Skeletal muscle tissue (tissue), 4 donors: Measurements from ENCODE around the gene NCAPD3. TPM values are rescaled to one million over a fixed set of nuclear protein-coding genes. Genes with fewer than 3 reads are reported as not detected.
"Not testable (repeated sequence)": the region's sequence is repeated elsewhere in the genome, so short reads cannot be mapped to it uniquely, and the experiment has no call there.

Source experiments
- H3K27ac ChIP-seq: one replicate; pipeline ENCODE4 v1.7.0; 2013; ENCODE audit warnings: mild to moderate bottlenecking, low read depth, low read length, inconsistent platforms
- H3K27me3 ChIP-seq, 3 donors: one replicate each; pipeline ENCODE4 v1.7.0; 2013; ENCODE audit warnings: low read length in 3 of 3; ENCODE audit not compliant: control insufficient read depth in 3 of 3, insufficient read depth in 3 of 3
- H3K36me3 ChIP-seq, 3 donors: one replicate each; pipeline ENCODE4 v1.7.0; 2013; ENCODE audit warnings: low read length in 3 of 3; ENCODE audit not compliant: control insufficient read depth in 3 of 3, insufficient read depth in 3 of 3
- H3K4me1 ChIP-seq, 3 donors: one replicate each; pipeline ENCODE4 v1.7.0; 2013; ENCODE audit warnings: low read length in 3 of 3, mild to moderate bottlenecking in 3 of 3; ENCODE audit not compliant: control insufficient read depth in 3 of 3, insufficient read depth in 3 of 3
- H3K4me3 ChIP-seq, 3 donors: one replicate each; pipeline ENCODE4 v1.7.0; 2013; ENCODE audit warnings: low read length in 3 of 3
- H3K9ac ChIP-seq, 3 donors: one replicate each; pipeline ENCODE4 v1.7.0; 2013; ENCODE audit warnings: low read length in 3 of 3, mild to moderate bottlenecking in 3 of 3, moderate library complexity in 2 of 3, low read depth in 1 of 3
- H3K9me3 ChIP-seq, 3 donors: one replicate each; pipeline ENCODE4 v1.7.0; 2013; ENCODE audit warnings: low read length in 3 of 3; ENCODE audit not compliant: control insufficient read depth in 3 of 3
- total RNA-seq: library from RNA; depleted of rRNA; stranded (reverse); fragments of >200 nt; gene quantifications from one replicate; pipeline ENCODE4 v1.2.3, GENCODE V29; 2014
- donor health status: Osteomylitis.

The NCAPD3 gene
- total RNA-seq, 1 donor from 2014 or later = 11.0 TPM

DNA sequence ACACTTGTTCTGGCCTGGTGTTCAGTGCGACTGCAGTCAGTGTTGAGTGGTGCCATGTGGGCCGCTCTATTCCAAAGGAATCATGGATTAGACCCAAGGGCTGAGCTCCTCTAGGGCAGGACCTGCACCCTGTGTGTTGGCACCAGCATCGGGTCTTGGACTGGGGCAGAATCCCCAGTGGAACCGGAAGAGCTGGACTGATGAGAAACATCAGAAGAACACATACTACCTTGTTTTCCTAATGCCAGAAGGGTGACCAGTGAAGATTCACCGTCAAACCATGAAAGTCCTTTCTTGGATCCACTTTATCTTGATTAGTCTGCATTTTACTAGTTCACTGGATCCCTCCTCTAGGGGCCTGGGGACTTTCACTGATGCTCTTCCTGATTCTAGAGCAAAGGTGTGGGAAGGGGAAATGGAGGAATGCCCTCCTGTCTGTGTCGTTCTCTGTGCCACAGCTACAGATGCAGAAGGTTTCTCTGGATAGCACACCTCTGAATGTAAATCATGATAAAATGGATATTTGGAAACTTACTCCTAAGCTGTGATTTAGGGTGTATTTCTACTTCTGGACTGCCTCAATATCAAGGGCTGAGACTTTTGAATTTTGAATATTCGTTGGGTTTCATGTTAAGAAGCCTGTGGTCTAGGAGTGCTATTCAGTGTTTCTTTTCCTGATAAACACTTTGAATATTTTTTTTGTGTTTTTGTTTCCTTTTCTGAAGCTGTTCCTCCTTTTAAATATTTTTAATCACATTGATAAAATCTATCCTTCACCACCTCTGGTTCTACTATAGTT, 41.4 kb upstream of the NCAPD3 start:
- Histone ChIP-seq H3K4me3 (no peak overlapping the region), H3K4me1 (peaks cover 0 to 2% (median 0%) of the 10 kb centered on the region in 3 donors), H3K9ac (no peak overlapping the region), H3K27me3 (peaks cover 2 to 7% (median 5%) of the 10 kb centered on the region in 3 donors), H3K27ac (no peak overlapping the region), H3K9me3 (no peaks in the 10 kb centered on the region), H3K36me3 (peaks cover 32 to 42% (median 40%) of the 10 kb centered on the region in 3 donors)

DNA sequence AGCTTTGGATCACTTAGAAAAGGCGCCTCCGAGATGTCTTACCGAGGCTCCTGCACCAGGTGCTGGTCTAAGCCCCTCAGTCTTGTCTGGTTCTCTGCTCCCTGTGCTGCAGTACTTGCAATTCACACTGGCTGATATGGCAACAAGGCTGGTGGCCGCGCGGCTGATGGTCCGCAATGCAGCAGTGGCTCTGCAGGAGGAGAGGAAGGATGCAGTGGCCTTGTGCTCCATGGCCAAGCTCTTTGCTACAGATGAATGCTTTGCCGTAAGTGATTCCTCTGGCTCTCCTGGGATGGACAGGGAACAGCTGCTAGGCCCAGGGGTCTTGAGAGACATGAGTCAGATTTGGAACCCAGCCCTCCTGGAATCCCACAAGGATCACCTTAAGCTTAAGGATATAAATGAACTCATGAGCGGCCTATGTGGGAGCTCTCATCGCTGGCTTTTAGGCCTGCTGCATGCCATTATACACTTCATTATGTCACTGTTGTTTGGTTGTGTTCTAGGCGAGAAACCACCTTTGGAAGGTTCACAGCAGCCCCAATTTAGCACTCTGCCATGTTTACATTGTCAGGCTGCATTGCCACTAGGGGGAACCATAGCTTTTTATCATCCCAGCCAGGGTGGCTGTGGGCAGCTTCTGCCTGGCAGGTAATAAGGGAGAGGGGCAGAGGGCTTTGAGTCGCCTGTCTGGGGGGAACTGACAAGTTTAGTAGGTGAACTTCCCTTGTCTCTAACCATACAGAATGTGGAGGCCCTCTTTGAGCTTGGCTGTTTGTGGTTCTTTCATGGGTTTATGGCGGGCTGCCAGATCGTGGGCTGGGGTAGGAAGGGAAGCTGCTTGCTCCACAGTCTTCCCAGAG, 38.1 kb upstream of the NCAPD3 start:
- no peaks in the 10 kb centered on the region for H3K27me3 ChIP-seq
- H3K9me3 ChIP-seq = no peaks in the 10 kb centered on the region
- no peak overlapping the region for H3K4me3 ChIP-seq
- no peak overlapping the region for H3K9ac ChIP-seq
- peaks cover 53 to 67% (median 62%) of the 10 kb centered on the region in 3 donors for H3K36me3 ChIP-seq
- no peak overlapping the region for H3K27ac ChIP-seq
- peaks cover 0 to 2% (median 0%) of the 10 kb centered on the region in 3 donors for H3K4me1 ChIP-seq

GRCh38 chr11:134260983-134261382, 37.2 kb upstream of the NCAPD3 start:
- Histone ChIP-seq H3K27me3 (no peaks in the 10 kb centered on the region), H3K27ac (no peak overlapping the region), H3K4me3 (no peak overlapping the region), H3K36me3 (peaks cover 53 to 68% (median 65%) of the 10 kb centered on the region in 3 donors), H3K9me3 (no peaks in the 10 kb centered on the region), H3K9ac (no peak overlapping the region), H3K4me1 (peaks cover 0 to 2% (median 0%) of the 10 kb centered on the region in 3 donors)

DNA sequence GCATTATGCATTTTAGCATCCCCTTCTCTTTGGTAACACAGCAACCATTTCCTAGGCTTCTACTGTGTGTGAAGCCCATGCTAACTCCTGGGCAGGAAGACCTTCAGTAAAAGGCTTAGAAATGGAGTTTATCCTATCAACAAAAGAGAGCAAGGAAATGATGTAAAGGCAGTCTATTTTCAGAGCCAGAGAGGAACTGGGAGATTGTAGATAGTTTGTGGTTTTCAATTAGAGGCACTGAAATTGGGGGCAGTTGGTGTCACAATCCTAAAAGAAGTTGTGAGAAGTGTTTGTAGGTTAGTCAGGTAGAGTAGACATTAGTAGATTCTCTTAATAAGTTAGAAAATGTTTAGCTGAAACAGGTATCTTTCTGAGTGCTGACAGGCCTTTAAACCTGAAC, 36.7 kb upstream of the NCAPD3 start:
- Histone ChIP-seq H3K27ac (no peak overlapping the region), H3K27me3 (no peaks in the 10 kb centered on the region), H3K9ac (no peak overlapping the region), H3K4me3 (no peak overlapping the region), H3K9me3 (no peaks in the 10 kb centered on the region), H3K36me3 (peaks cover 53 to 68% (median 65%) of the 10 kb centered on the region in 3 donors), H3K4me1 (peaks cover 0 to 2% (median 0%) of the 10 kb centered on the region in 3 donors)

- Histone ChIP-seq H3K9me3 (no peaks in the 10 kb centered on the region), H3K4me1 (peaks cover 5 to 12% (median 7%) of the 10 kb centered on the region in 3 donors), H3K27ac (no peak overlapping the region), H3K9ac (no peak overlapping the region), H3K4me3 (no peak overlapping the region), H3K36me3 (peaks cover 46 to 60% (median 59%) of the 10 kb centered on the region in 3 donors), H3K27me3 (no peaks in the 10 kb centered on the region)
Measured at GRCh38 chr11:134258577-134258976, 34.8 kb upstream of the NCAPD3 start.

DNA sequence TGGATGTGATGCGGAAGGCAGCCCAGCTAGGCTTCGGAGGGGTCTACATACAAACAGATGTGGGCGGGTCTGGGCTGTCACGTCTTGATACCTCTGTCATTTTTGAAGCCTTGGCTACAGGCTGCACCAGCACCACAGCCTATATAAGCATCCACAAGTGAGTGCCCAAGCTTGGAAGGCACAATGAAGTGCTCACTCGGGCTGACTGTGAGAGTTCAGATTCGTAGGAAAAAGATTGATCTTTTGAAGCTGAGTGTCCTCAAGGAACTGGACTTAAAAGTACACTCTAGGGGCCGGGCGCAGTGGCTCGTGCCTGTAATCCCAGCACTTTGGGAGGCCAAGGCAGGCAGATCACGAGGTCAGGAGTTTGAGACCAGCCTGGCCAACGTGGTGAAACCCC, 33.3 kb upstream of the NCAPD3 start:
- H3K9ac ChIP-seq = no peak overlapping the region
- peaks cover 34 to 45% (median 44%) of the 10 kb centered on the region in 3 donors for H3K36me3 ChIP-seq
- no peaks in the 10 kb centered on the region for H3K27me3 ChIP-seq
- no peaks in the 10 kb centered on the region for H3K9me3 ChIP-seq
- H3K27ac ChIP-seq = no peak overlapping the region
- H3K4me3 ChIP-seq = no peak overlapping the region
- peaks cover 12 to 16% (median 13%) of the 10 kb centered on the region in 3 donors for H3K4me1 ChIP-seq

GRCh38 chr11:134255184-134255561, 31.4 kb upstream of the NCAPD3 start:
- not testable (repeated sequence) for H3K4me3 ChIP-seq, H3K27ac ChIP-seq, H3K27me3 ChIP-seq, H3K9ac ChIP-seq, H3K9me3 ChIP-seq
- peaks cover 14 to 20% (median 18%) of the 10 kb centered on the region in 3 donors for H3K4me1 ChIP-seq
- peaks cover 22 to 37% (median 35%) of the 10 kb centered on the region in 3 donors for H3K36me3 ChIP-seq

- peaks cover 14 to 20% (median 18%) of the 10 kb centered on the region in 3 donors for H3K4me1 ChIP-seq
- H3K27ac ChIP-seq = no peak overlapping the region
- peaks cover 23 to 37% (median 35%) of the 10 kb centered on the region in 3 donors for H3K36me3 ChIP-seq
- H3K27me3 ChIP-seq = no peaks in the 10 kb centered on the region
- H3K9ac ChIP-seq = peak overlapping the region; percentile 47 to 66 (median 58)
- H3K9me3 ChIP-seq = no peaks in the 10 kb centered on the region
- H3K4me3 ChIP-seq = peak overlapping the region; percentile 55 to 79 (median 72)
Measured at GRCh38 chr11:134254433-134255183, 30.8 kb upstream of the NCAPD3 start.

DNA sequence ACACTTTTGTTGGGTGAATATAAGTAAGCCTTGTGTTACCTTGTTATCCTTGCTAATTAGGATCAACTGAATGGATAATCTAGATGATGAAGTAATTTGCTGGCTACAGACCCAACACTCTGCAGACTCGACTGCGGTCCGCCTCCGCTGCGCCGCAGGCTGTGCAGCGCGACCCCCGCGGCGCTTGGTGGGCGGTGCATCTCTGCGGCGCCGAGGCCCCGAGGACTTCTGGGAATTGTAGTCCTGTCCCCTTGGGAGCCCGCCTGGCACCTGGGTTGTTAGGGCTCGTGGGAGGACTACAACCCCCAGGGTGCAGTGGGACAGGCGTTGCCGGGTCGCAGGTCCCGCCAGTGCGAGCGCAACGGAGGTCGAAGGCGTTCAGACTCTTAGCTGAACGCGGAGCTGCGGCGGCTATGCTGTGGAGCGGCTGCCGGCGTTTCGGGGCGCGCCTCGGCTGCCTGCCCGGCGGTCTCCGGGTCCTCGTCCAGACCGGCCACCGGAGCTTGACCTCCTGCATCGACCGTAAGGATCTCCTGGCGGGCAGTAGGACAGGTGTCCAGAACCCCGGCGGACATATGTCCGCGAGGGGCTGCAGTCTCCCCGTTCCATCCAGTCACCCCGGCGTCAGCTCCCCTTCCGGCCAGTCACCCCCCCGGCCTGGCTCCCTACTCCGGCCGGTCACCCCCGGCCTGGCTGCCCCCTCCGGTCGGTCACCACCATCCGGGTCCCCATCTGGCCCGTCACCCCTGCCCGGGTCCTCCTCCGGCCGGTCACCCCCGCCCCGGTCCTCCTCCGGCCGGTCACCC, 29.6 kb upstream of the NCAPD3 start, which contains the start of the genes ACAD8 and THYN1:
TSS of gene ACAD8 (plus strand) at position 381 of the 806 bp plus-strand sequence. CDS start at position 414, 33 bp downstream.
TSS of gene THYN1 (minus strand) at position 165 of the 806 bp plus-strand sequence. CDS start 470 bp downstream, outside the sequence.
- no peaks in the 10 kb centered on the region for H3K9me3 ChIP-seq
- H3K27ac ChIP-seq = peak within 1 kb of the TSS; percentile 36
- peak within 1 kb of the TSS; percentile 79 to 96 (median 85) for H3K4me3 ChIP-seq
- H3K9ac ChIP-seq = peak within 1 kb of the TSS; percentile 78 to 87 (median 81)
- no peaks in the 10 kb centered on the region for H3K27me3 ChIP-seq
- peaks cover 15 to 38% (median 31%) of the 10 kb centered on the region in 3 donors for H3K36me3 ChIP-seq
- H3K4me1 ChIP-seq = peaks cover 14 to 20% (median 18%) of the 10 kb centered on the region in 3 donors
